GM12878 (cell line): Measurements from ENCODE around the gene LRRC26. TPM values are rescaled to one million over a fixed set of nuclear protein-coding genes. Genes with fewer than 3 reads are reported as not detected.
A peak's percentile ranks its signal among the peaks of the same experiment; 100 is the strongest.

Source experiments
- CBFB ChIP-seq: IDR thresholded peaks from 2 replicates; pipeline ENCODE4 v1.6.1; 2016; ENCODE audit warnings: antibody characterized with exemption, low read depth
- CEBPB ChIP-seq, 2 experiments: fragments of 150-350 bp in 1 of 2; IDR thresholded peaks; 2 replicates each; pipeline ENCODE4 v1.6.1; 2012 to 2014; ENCODE audit warnings: low read depth in 2 of 2, low read length in 2 of 2, borderline replicate concordance in 1 of 2, inconsistent platforms in 1 of 2
- E2F4 ChIP-seq: IDR thresholded peaks from 2 replicates; pipeline ENCODE4 v1.6.1; 2012; ENCODE audit warnings: low read depth, low read length, improper control_type of control experiment
- EGR1 ChIP-seq, 2 experiments: IDR thresholded peaks; 1 replicate in 1 of 2; 2 replicates in 1 of 2; pipeline ENCODE4 v1.6.1; 2011 to 2012; ENCODE audit warnings: low read depth in 2 of 2, low read length in 2 of 2, borderline replicate concordance in 1 of 2, mild to moderate bottlenecking in 1 of 2, moderate library complexity in 1 of 2
- ESRRA ChIP-seq: IDR thresholded peaks from 2 replicates; pipeline ENCODE4 v1.6.1; 2012; ENCODE audit warnings: mild to moderate bottlenecking, low read length, improper control_type of control experiment
- HDAC6 ChIP-seq: fragments of 200-600 bp; sonication (generic); IDR thresholded peaks from one replicate; pipeline ENCODE4 v1.8.0; 2017; ENCODE audit warnings: antibody characterized with exemption; ENCODE audit not compliant: unreplicated experiment
- JUNB ChIP-seq: IDR thresholded peaks from 2 replicates; pipeline ENCODE4 v1.6.1; 2016; ENCODE audit warnings: antibody characterized with exemption, mild to moderate bottlenecking
- KLF5 ChIP-seq: fragments of 450-650 bp; IDR thresholded peaks from 2 replicates; pipeline ENCODE4 v1.6.1; 2014; ENCODE audit warnings: mild to moderate bottlenecking; ENCODE audit not compliant: partially characterized antibody
- NR2F1 ChIP-seq: fragments of 450-650 bp; conservative IDR thresholded peaks from 2 replicates; pipeline ENCODE4 v1.6.1; 2017; ENCODE audit warnings: mild to moderate bottlenecking
- PAX5 ChIP-seq: IDR thresholded peaks from 2 replicates; pipeline ENCODE4 v1.6.1; 2011; ENCODE audit warnings: low read depth, low read length, borderline replicate concordance
- POLR2A ChIP-seq: IDR thresholded peaks from 2 replicates; pipeline ENCODE4 v1.6.1; 2011; ENCODE audit warnings: low read depth, mild to moderate bottlenecking, low read length
- PRDM15 ChIP-seq: fragments of 450-650 bp; formaldehyde crosslinking; IDR thresholded peaks from 2 replicates; pipeline ENCODE4 v1.4.0; 2020; ENCODE audit warnings: mild to moderate bottlenecking, moderate library complexity
- RAD51 ChIP-seq: fragments of 450-650 bp; IDR thresholded peaks from 2 replicates; pipeline ENCODE4 v1.6.1; 2016; ENCODE audit warnings: moderate library complexity, mild to moderate bottlenecking, inconsistent platforms
- RCOR1 ChIP-seq: conservative IDR thresholded peaks from 2 replicates; pipeline ENCODE4 v1.6.1; 2012; ENCODE audit warnings: low read depth, low read length, improper control_type of control experiment
- RELA ChIP-seq: fragments of 450-650 bp; IDR thresholded peaks from 2 replicates; pipeline ENCODE4 v1.8.0; 2014; ENCODE audit warnings: borderline replicate concordance; ENCODE audit not compliant: partially characterized antibody
- SMARCA5 ChIP-seq: fragments of 450-650 bp; IDR thresholded peaks from 2 replicates; pipeline ENCODE4 v1.6.1; 2017; ENCODE audit warnings: mild to moderate bottlenecking
- SREBF2 ChIP-seq: IDR thresholded peaks from 2 replicates; pipeline ENCODE4 v1.6.1; 2012; ENCODE audit warnings: mild to moderate bottlenecking, low read length
- SUZ12 ChIP-seq: fragments of 200-600 bp; sonication (generic); IDR thresholded peaks from one replicate; pipeline ENCODE4 v1.6.1; 2018; ENCODE audit warnings: antibody characterized with exemption, mild to moderate bottlenecking; ENCODE audit not compliant: unreplicated experiment
- TCF12 ChIP-seq: IDR thresholded peaks from 2 replicates; pipeline ENCODE4 v1.6.1; 2011; ENCODE audit warnings: low read depth, mild to moderate bottlenecking, low read length
- WRNIP1 ChIP-seq: IDR thresholded peaks from 2 replicates; pipeline ENCODE4 v1.6.1; 2011; ENCODE audit warnings: low read depth, low read length, improper control_type of control experiment, borderline replicate concordance
- ZBTB40 ChIP-seq: fragments of 450-650 bp; IDR thresholded peaks from 2 replicates; pipeline ENCODE4 v1.6.1; 2016; ENCODE audit warnings: mild to moderate bottlenecking, moderate library complexity, borderline replicate concordance
- ZNF217 ChIP-seq: fragments of 450-650 bp; IDR thresholded peaks from 2 replicates; pipeline ENCODE4 v1.6.1; 2017; ENCODE audit warnings: antibody characterized with exemption, mild to moderate bottlenecking
- polyA plus RNA-seq, 11 experiments: library from polyadenylated mRNA; depleted of rRNA in 4 of 11; unstranded in 6 of 11; stranded (reverse) in 5 of 11; fragments of >200 nt; fragmentation: Nextera tagmentation in 4 of 11; fragmentation: Illumina TruSeq in 1 of 11; extraction: Ambion mirVana in 4 of 11; extraction: Trizol in 1 of 11; gene quantifications; 1 replicate in 1 of 11; 2 replicates in 10 of 11; pipeline versions ENCODE4 v1.2.1 to v1.2.3, GENCODE V29; 2011 to 2016; ENCODE audit warnings: inconsistent platforms in 2 of 11, missing spikeins in 2 of 11, low read depth in 1 of 11
- total RNA-seq, 4 experiments: library from RNA; depleted of rRNA in 3 of 4; stranded (reverse); fragments of >200 nt in 3 of 4; fragmentation: Illumina TruSeq in 1 of 4; extraction: Trizol in 1 of 4; gene quantifications; 2 replicates each; pipeline versions ENCODE4 v1.2.1 to v1.2.3, GENCODE V29; 2013 to 2021

Gene LRRC26
- total and polyA plus RNA-seq, 10 of the 15 experiments (the other 5 are each of a cell fraction or from before 2014, with no cell fraction given): 0.29 to 0.91 (median 0.64) TPM; not detected in 5

- TF ChIP-seq ZBTB40 (peak; percentile 94), SUZ12 (no peak), TCF12 (0 out of 2 replicates have a peak, but pooled peaks have one; percentile 47), PAX5 (0 out of 2 replicates have a peak, but pooled peaks have one; percentile 18), EGR1 (IDR thresholded peaks at IDR 0.05; ENCODE audit: borderline replicate concordance in 1 of 2, low read depth in 2 of 2, low read length in 2 of 2) (no peak; a peak in 1 of 3 replicates), SMARCA5 (peak; percentile 69; the same call in 1 of the 2 replicates), ZNF217 (peak; percentile 31; the same call in 1 of the 2 replicates), KLF5 (no peak), NR2F1 (peak; percentile 74), RAD51 (no peak), PRDM15 (CRISPR knock-in tag) (no peak), E2F4 (peak; percentile 88), SREBF2 (no peak), CEBPB (IDR thresholded peaks at IDR 0.05; ENCODE audit: borderline replicate concordance in 1 of 2, low read depth in 2 of 2, low read length in 2 of 2) (no peak), WRNIP1 (no peak), HDAC6 (peak; percentile 77), ESRRA (no peak), RELA (peak; percentile 69), RCOR1 (no peak), JUNB (no peak), POLR2A (peak; percentile 92), CBFB (0 out of 2 replicates have a peak, but pooled peaks have one; percentile 25)
Observed at GRCh38 chr9:137205126-137206069, 35.5 kb upstream of the LRRC26 start, which contains the start of the genes NDOR1 and TMEM203 (continued).
